K562 (cell line): ENCODE data around the gene AGPAT1. TPM values are rescaled to one million over a fixed set of nuclear protein-coding genes. Genes with fewer than 3 reads are reported as not detected.

ENCODE experiments used
- CEBPZ ChIP-seq: fragments of 150-350 bp; IDR thresholded peaks from 2 replicates; pipeline ENCODE4 v1.6.1; 2014; ENCODE audit warnings: low read depth, mild to moderate bottlenecking, low read length, borderline replicate concordance
- FOXJ3 ChIP-seq: sonication (generic); formaldehyde crosslinking; IDR thresholded peaks from 2 replicates; pipeline ENCODE4 v1.4.0; 2020; ENCODE audit warnings: mild to moderate bottlenecking, missing genetic modification reagents
- FOXK2 ChIP-seq, 2 experiments: fragments of 450-650 bp; IDR thresholded peaks in 1 of 2; conservative IDR thresholded peaks in 1 of 2; 2 replicates each; pipeline ENCODE4 v1.6.1; 2016; ENCODE audit warnings: low read depth in 2 of 2, mild to moderate bottlenecking in 1 of 2
- GATA2 ChIP-seq: sonication (generic); formaldehyde crosslinking; IDR thresholded peaks from 2 replicates; pipeline ENCODE4 v1.4.0; 2020; ENCODE audit warnings: mild to moderate bottlenecking, missing genetic modification reagents
- MAFG ChIP-seq: fragments of 450-650 bp; conservative IDR thresholded peaks from 2 replicates; pipeline ENCODE4 v1.6.1; 2016; ENCODE audit warnings: missing genetic modification characterization, missing compliant biosample characterization
- PCBP2 ChIP-seq: fragments of 200-400 bp; formaldehyde crosslinking; IDR thresholded peaks from 2 replicates; pipeline ENCODE4 v1.6.1; 2018; ENCODE audit warnings: low read length, low read depth, mild to moderate bottlenecking, moderate library complexity; ENCODE audit not compliant: poor library complexity, severe bottlenecking
- SAP30 ChIP-seq: fragments of 200-600 bp; sonication (generic); IDR thresholded peaks from 2 replicates; pipeline ENCODE4 v1.6.1; 2012; ENCODE audit warnings: borderline replicate concordance, low read depth, mild to moderate bottlenecking, moderate library complexity, low read length, control low read depth, inconsistent platforms; ENCODE audit not compliant: insufficient read depth, poor library complexity, severe bottlenecking
- STAT5A ChIP-seq: IDR thresholded peaks from 2 replicates; pipeline ENCODE4 v1.6.1; 2012; ENCODE audit warnings: low read length, inconsistent platforms, borderline replicate concordance
- SUPT5H ChIP-seq: fragments of 450-650 bp; IDR thresholded peaks from 2 replicates; pipeline ENCODE4 v1.6.1; 2016
- TAF15 ChIP-seq: fragments of 200-400 bp; formaldehyde crosslinking; IDR thresholded peaks from 2 replicates; pipeline ENCODE4 v1.6.1; 2017; ENCODE audit warnings: mild to moderate bottlenecking, low read depth, low read length, moderate library complexity
- TCF15 ChIP-seq: fragments of 250-450 bp; sonication (Bioruptor Pico); IDR thresholded peaks from 2 replicates; pipeline ENCODE4 v1.8.0; 2022; ENCODE audit warnings: moderate library complexity, mild to moderate bottlenecking, inconsistent platforms
- TGIF2 ChIP-seq: sonication (generic); formaldehyde crosslinking; IDR thresholded peaks from 2 replicates; pipeline ENCODE4 v1.8.1; 2022; ENCODE audit warnings: mild to moderate bottlenecking, missing genetic modification reagents, moderate library complexity
- ZFP1 ChIP-seq: fragments of 450-650 bp; formaldehyde crosslinking; IDR thresholded peaks from 2 replicates; pipeline ENCODE4 v1.4.0; 2020; ENCODE audit warnings: mild to moderate bottlenecking, mixed read lengths
- ZNF146 ChIP-seq: IDR thresholded peaks from one replicate; pipeline ENCODE4 v1.6.1; 2018; ENCODE audit warnings: missing compliant biosample characterization; ENCODE audit not compliant: unreplicated experiment
- ZNF3 ChIP-seq: fragments of 250-450 bp; sonication (Bioruptor Pico); IDR thresholded peaks from 2 replicates; pipeline ENCODE4 v1.5.0; 2021; ENCODE audit warnings: mild to moderate bottlenecking, moderate library complexity
- polyA plus RNA-seq, 8 experiments: library from polyadenylated mRNA; depleted of rRNA in 4 of 8; stranded (reverse) in 5 of 8; unstranded in 3 of 8; fragments of >200 nt; fragmentation: Nextera tagmentation in 2 of 8; fragmentation: Illumina TruSeq in 1 of 8; extraction: Ambion mirVana in 2 of 8; extraction: Trizol in 1 of 8; gene quantifications; 2 replicates each; pipeline versions ENCODE4 v1.2.1 to v1.2.3, GENCODE V29; 2011 to 2014; ENCODE audit warnings: inconsistent platforms in 1 of 8, missing spikeins in 1 of 8
- total RNA-seq, 7 experiments: library from RNA; depleted of rRNA in 6 of 7; stranded (reverse); fragments of >200 nt in 6 of 7; fragmentation: Illumina TruSeq in 2 of 7; extraction: Trizol in 2 of 7; gene quantifications; 2 replicates each; pipeline versions ENCODE4 v1.2.1 to v1.2.3, GENCODE V29; 2011 to 2021; ENCODE audit warnings: low replicate concordance in 1 of 7
- TF ChIP-seq, protein P1 (sequence below): fragments of 200-400 bp; formaldehyde crosslinking; IDR thresholded peaks from 2 replicates; pipeline ENCODE4 v1.6.1; 2017; ENCODE audit warnings: mild to moderate bottlenecking, low read depth, low read length, moderate library complexity
- TF ChIP-seq, protein P2 (sequence below): fragments of 250-450 bp; sonication (Bioruptor Pico); IDR thresholded peaks from 2 replicates; pipeline ENCODE4 v1.4.0; 2020; ENCODE audit warnings: borderline replicate concordance

AGPAT1 gene
- total and polyA plus RNA-seq, 9 of the 15 experiments (the other 6 are each of a cell fraction or from before 2014, with no cell fraction given) = 37.9 to 176 (median 69.4) TPM

DNA sequence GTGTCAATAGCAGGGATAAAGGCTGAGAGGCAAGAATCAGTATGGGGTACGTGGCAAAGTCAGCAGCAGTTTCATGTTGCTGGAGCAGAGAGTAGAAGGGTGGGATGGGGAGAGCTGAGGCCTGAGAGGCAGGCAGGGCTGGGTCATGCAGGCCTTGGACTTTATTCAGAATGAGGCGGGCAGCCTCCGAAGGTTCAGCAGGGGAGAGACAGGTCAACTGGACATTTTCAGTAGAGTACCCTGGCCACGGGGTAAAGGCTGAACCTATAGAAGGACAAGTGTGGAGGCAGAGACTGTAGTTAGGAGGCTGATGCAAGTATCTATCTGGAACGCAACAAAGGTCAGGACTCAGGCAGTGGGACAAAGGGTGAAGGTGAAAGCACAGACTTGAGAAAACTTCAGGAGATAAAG, 34.3 kb upstream of the AGPAT1 start (continued):
- no peak for TF ChIP-seq MAFG (tag)
- no peak for TF ChIP-seq TCF15 (CRISPR knock-in tag)
- no peak for TF ChIP-seq FOXJ3
- no peak for TF ChIP-seq STAT5A
- TF ChIP-seq ZNF3 (CRISPR knock-in tag) = no peak
- TF ChIP-seq, protein P1, sequence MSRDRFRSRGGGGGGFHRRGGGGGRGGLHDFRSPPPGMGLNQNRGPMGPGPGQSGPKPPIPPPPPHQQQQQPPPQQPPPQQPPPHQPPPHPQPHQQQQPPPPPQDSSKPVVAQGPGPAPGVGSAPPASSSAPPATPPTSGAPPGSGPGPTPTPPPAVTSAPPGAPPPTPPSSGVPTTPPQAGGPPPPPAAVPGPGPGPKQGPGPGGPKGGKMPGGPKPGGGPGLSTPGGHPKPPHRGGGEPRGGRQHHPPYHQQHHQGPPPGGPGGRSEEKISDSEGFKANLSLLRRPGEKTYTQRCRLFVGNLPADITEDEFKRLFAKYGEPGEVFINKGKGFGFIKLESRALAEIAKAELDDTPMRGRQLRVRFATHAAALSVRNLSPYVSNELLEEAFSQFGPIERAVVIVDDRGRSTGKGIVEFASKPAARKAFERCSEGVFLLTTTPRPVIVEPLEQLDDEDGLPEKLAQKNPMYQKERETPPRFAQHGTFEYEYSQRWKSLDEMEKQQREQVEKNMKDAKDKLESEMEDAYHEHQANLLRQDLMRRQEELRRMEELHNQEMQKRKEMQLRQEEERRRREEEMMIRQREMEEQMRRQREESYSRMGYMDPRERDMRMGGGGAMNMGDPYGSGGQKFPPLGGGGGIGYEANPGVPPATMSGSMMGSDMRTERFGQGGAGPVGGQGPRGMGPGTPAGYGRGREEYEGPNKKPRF = no peak
- TF ChIP-seq TAF15 = no peak
- TF ChIP-seq CEBPZ = no peak
- no peak for TF ChIP-seq SUPT5H
- no peak for TF ChIP-seq ZNF146 (CRISPR knock-in tag)
- no peak for TF ChIP-seq TGIF2 (CRISPR knock-in tag)
- TF ChIP-seq ZFP1 (CRISPR knock-in tag) = no peak
- TF ChIP-seq SAP30 = no peak
- no peak for TF ChIP-seq GATA2
- TF ChIP-seq, protein P2, sequence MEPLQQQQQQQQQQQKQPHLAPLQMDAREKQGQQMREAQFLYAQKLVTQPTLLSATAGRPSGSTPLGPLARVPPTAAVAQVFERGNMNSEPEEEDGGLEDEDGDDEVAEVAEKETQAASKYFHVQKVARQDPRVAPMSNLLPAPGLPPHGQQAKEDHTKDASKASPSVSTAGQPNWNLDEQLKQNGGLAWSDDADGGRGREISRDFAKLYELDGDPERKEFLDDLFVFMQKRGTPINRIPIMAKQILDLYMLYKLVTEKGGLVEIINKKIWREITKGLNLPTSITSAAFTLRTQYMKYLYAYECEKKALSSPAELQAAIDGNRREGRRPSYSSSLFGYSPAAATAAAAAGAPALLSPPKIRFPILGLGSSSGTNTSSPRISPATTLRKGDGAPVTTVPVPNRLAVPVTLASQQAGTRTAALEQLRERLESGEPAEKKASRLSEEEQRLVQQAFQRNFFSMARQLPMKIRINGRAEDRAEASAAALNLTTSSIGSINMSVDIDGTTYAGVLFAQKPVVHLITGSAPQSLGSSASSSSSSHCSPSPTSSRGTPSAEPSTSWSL (CRISPR knock-in tag) = no peak
- no peak for TF ChIP-seq FOXK2 (conservative IDR thresholded peaks at IDR 0.05 in 1 of 2, IDR thresholded peaks at IDR 0.05 in 1 of 2; ENCODE audit: low read depth in 2 of 2)
- no peak for TF ChIP-seq PCBP2
